ENCODE measurements around the gene CEL.
A peak's percentile ranks its signal among the peaks of the same experiment; 100 is the strongest.
"Not testable (repeated sequence)": the region's sequence is repeated elsewhere in the genome, so short reads cannot be mapped to it uniquely, and the experiment has no call there.

The CEL gene

GRCh38 chr9:133032171-133032570, 29.6 kb upstream of the CEL start:
- Histone ChIP-seq H3K4me1 (ENCODE audit: control insufficient read depth, insufficient read depth, low read length, poor library complexity, severe bottlenecking) (peaks cover 17% of the 10 kb centered on the region), H3K36me3 (ENCODE audit: control insufficient read depth, insufficient read depth, low read length) (no peaks in the 10 kb centered on the region), H3K9me3 (ENCODE audit: control insufficient read depth, low read length) (no peaks in the 10 kb centered on the region), H3K4me3 (ENCODE audit: insufficient read depth, low read depth, low read length, poor library complexity, severe bottlenecking) (no peak overlapping the region), H3K27ac (ENCODE audit: insufficient read depth, low read length, poor library complexity, severe bottlenecking) (no peak overlapping the region), H3K27me3 (replicated peaks; ENCODE audit: control insufficient read depth, insufficient read depth, low read length, poor library complexity, severe bottlenecking) (no peaks in the 10 kb centered on the region)
- DNase-seq: no peak

- peaks cover 3% of the 10 kb centered on the region for H3K36me3 ChIP-seq (ENCODE audit: control insufficient read depth, insufficient read depth, low read length)
- DNase-seq: no peak
- no peaks in the 10 kb centered on the region for H3K9me3 ChIP-seq (ENCODE audit: control insufficient read depth, low read length)
- H3K27me3 ChIP-seq (replicated peaks; ENCODE audit: control insufficient read depth, insufficient read depth, low read length, poor library complexity, severe bottlenecking): no peaks in the 10 kb centered on the region
- H3K4me1 ChIP-seq (ENCODE audit: control insufficient read depth, insufficient read depth, low read length, poor library complexity, severe bottlenecking): peaks cover 9% of the 10 kb centered on the region
- H3K4me3 ChIP-seq (ENCODE audit: insufficient read depth, low read depth, low read length, poor library complexity, severe bottlenecking): no peak overlapping the region
- no peak overlapping the region for H3K27ac ChIP-seq (ENCODE audit: insufficient read depth, low read length, poor library complexity, severe bottlenecking)
Measured at GRCh38 chr9:133035669-133036068, 26.1 kb upstream of the CEL start.

GRCh38 chr9:133037775-133038515, 23.8 kb upstream of the CEL start:
- Histone ChIP-seq H3K4me1 (ENCODE audit: control insufficient read depth, insufficient read depth, low read length, poor library complexity, severe bottlenecking) (no peaks in the 10 kb centered on the region), H3K27me3 (replicated peaks; ENCODE audit: control insufficient read depth, insufficient read depth, low read length, poor library complexity, severe bottlenecking) (no peaks in the 10 kb centered on the region), H3K9me3 (ENCODE audit: control insufficient read depth, low read length) (no peaks in the 10 kb centered on the region), H3K36me3 (ENCODE audit: control insufficient read depth, insufficient read depth, low read length) (peaks cover 15% of the 10 kb centered on the region), H3K27ac (ENCODE audit: insufficient read depth, low read length, poor library complexity, severe bottlenecking) (no peak overlapping the region), H3K4me3 (ENCODE audit: insufficient read depth, low read depth, low read length, poor library complexity, severe bottlenecking) (no peak overlapping the region)
- DNase-seq: no peak

- DNase-seq: peak in 1 of 3 donors; percentile 7
- H3K4me1 ChIP-seq (ENCODE audit: control insufficient read depth, insufficient read depth, low read length, poor library complexity, severe bottlenecking); H3K9me3 ChIP-seq (ENCODE audit: control insufficient read depth, low read length); H3K27ac ChIP-seq (ENCODE audit: insufficient read depth, low read length, poor library complexity, severe bottlenecking); H3K27me3 ChIP-seq (replicated peaks; ENCODE audit: control insufficient read depth, insufficient read depth, low read length, poor library complexity, severe bottlenecking); H3K4me3 ChIP-seq (ENCODE audit: insufficient read depth, low read depth, low read length, poor library complexity, severe bottlenecking): not testable (repeated sequence)
- H3K36me3 ChIP-seq (ENCODE audit: control insufficient read depth, insufficient read depth, low read length): peaks cover 38% of the 10 kb centered on the region
Measured at GRCh38 chr9:133040892-133041479, 20.8 kb upstream of the CEL start.

- Histone ChIP-seq H3K27me3 (replicated peaks; ENCODE audit: control insufficient read depth, insufficient read depth, low read length, poor library complexity, severe bottlenecking) (no peaks in the 10 kb centered on the region), H3K4me3 (ENCODE audit: insufficient read depth, low read depth, low read length, poor library complexity, severe bottlenecking) (no peak overlapping the region), H3K4me1 (ENCODE audit: control insufficient read depth, insufficient read depth, low read length, poor library complexity, severe bottlenecking) (no peaks in the 10 kb centered on the region), H3K27ac (ENCODE audit: insufficient read depth, low read length, poor library complexity, severe bottlenecking) (no peak overlapping the region), H3K9me3 (ENCODE audit: control insufficient read depth, low read length) (no peaks in the 10 kb centered on the region), H3K36me3 (ENCODE audit: control insufficient read depth, insufficient read depth, low read length) (peaks cover 41% of the 10 kb centered on the region)
- no peak for DNase-seq
Measured at GRCh38 chr9:133041958-133042357, 19.8 kb upstream of the CEL start.

- Histone ChIP-seq H3K27me3 (replicated peaks; ENCODE audit: control insufficient read depth, insufficient read depth, low read length, poor library complexity, severe bottlenecking) (no peaks in the 10 kb centered on the region), H3K27ac (ENCODE audit: insufficient read depth, low read length, poor library complexity, severe bottlenecking) (no peak overlapping the region), H3K9me3 (ENCODE audit: control insufficient read depth, low read length) (no peaks in the 10 kb centered on the region), H3K36me3 (ENCODE audit: control insufficient read depth, insufficient read depth, low read length) (peaks cover 44% of the 10 kb centered on the region), H3K4me1 (ENCODE audit: control insufficient read depth, insufficient read depth, low read length, poor library complexity, severe bottlenecking) (no peaks in the 10 kb centered on the region), H3K4me3 (ENCODE audit: insufficient read depth, low read depth, low read length, poor library complexity, severe bottlenecking) (no peak overlapping the region)
- DNase-seq: no peak
Measured at GRCh38 chr9:133042676-133043075, 19.1 kb upstream of the CEL start.

GRCh38 chr9:133043449-133044035, 18.2 kb upstream of the CEL start:
- Histone ChIP-seq H3K36me3 (ENCODE audit: control insufficient read depth, insufficient read depth, low read length) (peaks cover 44% of the 10 kb centered on the region), H3K4me1 (ENCODE audit: control insufficient read depth, insufficient read depth, low read length, poor library complexity, severe bottlenecking) (no peaks in the 10 kb centered on the region), H3K9me3 (ENCODE audit: control insufficient read depth, low read length) (no peaks in the 10 kb centered on the region), H3K4me3 (ENCODE audit: insufficient read depth, low read depth, low read length, poor library complexity, severe bottlenecking) (no peak overlapping the region), H3K27ac (ENCODE audit: insufficient read depth, low read length, poor library complexity, severe bottlenecking) (no peak overlapping the region), H3K27me3 (replicated peaks; ENCODE audit: control insufficient read depth, insufficient read depth, low read length, poor library complexity, severe bottlenecking) (no peaks in the 10 kb centered on the region)
- DNase-seq: no peak

- H3K4me3 ChIP-seq (ENCODE audit: insufficient read depth, low read depth, low read length, poor library complexity, severe bottlenecking): no peak overlapping the region
- H3K27ac ChIP-seq (ENCODE audit: insufficient read depth, low read length, poor library complexity, severe bottlenecking): no peak overlapping the region
- DNase-seq: no peak
- no peaks in the 10 kb centered on the region for H3K4me1 ChIP-seq (ENCODE audit: control insufficient read depth, insufficient read depth, low read length, poor library complexity, severe bottlenecking)
- no peaks in the 10 kb centered on the region for H3K9me3 ChIP-seq (ENCODE audit: control insufficient read depth, low read length)
- peaks cover 45% of the 10 kb centered on the region for H3K36me3 ChIP-seq (ENCODE audit: control insufficient read depth, insufficient read depth, low read length)
- no peaks in the 10 kb centered on the region for H3K27me3 ChIP-seq (replicated peaks; ENCODE audit: control insufficient read depth, insufficient read depth, low read length, poor library complexity, severe bottlenecking)
Measured at GRCh38 chr9:133044125-133044524, 17.7 kb upstream of the CEL start.

- Histone ChIP-seq H3K4me3 (ENCODE audit: insufficient read depth, low read depth, low read length, poor library complexity, severe bottlenecking) (no peak overlapping the region), H3K27me3 (replicated peaks; ENCODE audit: control insufficient read depth, insufficient read depth, low read length, poor library complexity, severe bottlenecking) (no peaks in the 10 kb centered on the region), H3K36me3 (ENCODE audit: control insufficient read depth, insufficient read depth, low read length) (peaks cover 51% of the 10 kb centered on the region), H3K27ac (ENCODE audit: insufficient read depth, low read length, poor library complexity, severe bottlenecking) (no peak overlapping the region), H3K9me3 (ENCODE audit: control insufficient read depth, low read length) (no peaks in the 10 kb centered on the region), H3K4me1 (ENCODE audit: control insufficient read depth, insufficient read depth, low read length, poor library complexity, severe bottlenecking) (no peaks in the 10 kb centered on the region)
- no peak for DNase-seq
Measured at GRCh38 chr9:133044661-133045060, 17.1 kb upstream of the CEL start.

- Histone ChIP-seq H3K36me3 (ENCODE audit: control insufficient read depth, insufficient read depth, low read length) (peaks cover 54% of the 10 kb centered on the region), H3K27ac (ENCODE audit: insufficient read depth, low read length, poor library complexity, severe bottlenecking) (no peak overlapping the region), H3K4me1 (ENCODE audit: control insufficient read depth, insufficient read depth, low read length, poor library complexity, severe bottlenecking) (no peaks in the 10 kb centered on the region), H3K9me3 (ENCODE audit: control insufficient read depth, low read length) (no peaks in the 10 kb centered on the region), H3K27me3 (replicated peaks; ENCODE audit: control insufficient read depth, insufficient read depth, low read length, poor library complexity, severe bottlenecking) (no peaks in the 10 kb centered on the region), H3K4me3 (ENCODE audit: insufficient read depth, low read depth, low read length, poor library complexity, severe bottlenecking) (no peak overlapping the region)
- no peak for DNase-seq
Measured at GRCh38 chr9:133045132-133045531, 16.6 kb upstream of the CEL start.

Data from effector memory CD4-positive, alpha-beta T cell (primary cell).